ENCODE data around the gene ECHDC3.

- TF ChIP-seq, protein P1, sequence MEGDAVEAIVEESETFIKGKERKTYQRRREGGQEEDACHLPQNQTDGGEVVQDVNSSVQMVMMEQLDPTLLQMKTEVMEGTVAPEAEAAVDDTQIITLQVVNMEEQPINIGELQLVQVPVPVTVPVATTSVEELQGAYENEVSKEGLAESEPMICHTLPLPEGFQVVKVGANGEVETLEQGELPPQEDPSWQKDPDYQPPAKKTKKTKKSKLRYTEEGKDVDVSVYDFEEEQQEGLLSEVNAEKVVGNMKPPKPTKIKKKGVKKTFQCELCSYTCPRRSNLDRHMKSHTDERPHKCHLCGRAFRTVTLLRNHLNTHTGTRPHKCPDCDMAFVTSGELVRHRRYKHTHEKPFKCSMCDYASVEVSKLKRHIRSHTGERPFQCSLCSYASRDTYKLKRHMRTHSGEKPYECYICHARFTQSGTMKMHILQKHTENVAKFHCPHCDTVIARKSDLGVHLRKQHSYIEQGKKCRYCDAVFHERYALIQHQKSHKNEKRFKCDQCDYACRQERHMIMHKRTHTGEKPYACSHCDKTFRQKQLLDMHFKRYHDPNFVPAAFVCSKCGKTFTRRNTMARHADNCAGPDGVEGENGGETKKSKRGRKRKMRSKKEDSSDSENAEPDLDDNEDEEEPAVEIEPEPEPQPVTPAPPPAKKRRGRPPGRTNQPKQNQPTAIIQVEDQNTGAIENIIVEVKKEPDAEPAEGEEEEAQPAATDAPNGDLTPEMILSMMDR (IDR thresholded peaks at IDR 0.05): no peak
- TF ChIP-seq POLR2A (IDR thresholded peaks at IDR 0.05; ENCODE audit: low read length): no peak
These were observed 29.4 kb upstream of the ECHDC3 start for GRCh38 chr10:11712744-11713143.
